ENCODE data around the gene IL1RL1. TPM values are rescaled to one million over a fixed set of nuclear protein-coding genes. Genes with fewer than 3 reads are reported as not detected.

IL1RL1 gene
- total RNA-seq, 1 experiment from 2014 or later = 0.15 TPM

DNA sequence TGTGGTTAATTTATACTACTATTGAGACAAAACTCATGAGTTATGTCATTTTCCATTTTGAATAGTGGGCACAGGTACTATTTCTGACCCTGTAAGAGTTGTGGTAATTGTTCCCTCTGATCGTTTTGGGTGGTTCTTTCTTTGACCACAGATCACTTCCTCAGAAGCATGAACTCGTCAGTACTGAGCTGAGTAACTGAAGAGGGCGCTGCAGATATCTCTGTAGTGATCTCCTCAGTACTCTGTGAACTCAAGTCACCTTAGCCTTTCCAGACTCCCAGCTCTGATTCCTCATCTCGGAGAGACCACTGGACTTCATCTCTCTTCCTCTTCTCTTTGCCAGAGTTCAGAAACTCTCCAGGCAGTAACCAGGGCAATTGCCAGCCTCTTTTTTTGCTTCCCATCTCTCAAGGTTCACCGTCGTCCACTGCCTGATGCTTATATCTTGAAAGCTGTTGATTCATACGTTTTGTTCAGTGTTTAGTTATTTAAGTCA is 9.4 kb upstream of the IL1RL1 start:
- Histone ChIP-seq H3K36me3 (ENCODE audit: control insufficient read depth, insufficient read depth, low read length) (no peaks in the 10 kb centered on the region), H3K4me1 (ENCODE audit: control insufficient read depth, insufficient read depth, low read length) (no peaks in the 10 kb centered on the region), H3K27me3 (ENCODE audit: control insufficient read depth, insufficient read depth, low read length) (peaks cover 16% of the 10 kb centered on the region), H3K27ac (ENCODE audit: low read length) (no peak overlapping the region), H3K4me3 (ENCODE audit: low read depth in 2 of 2, low read length in 2 of 2) (no peak overlapping the region), H3K9me3 (ENCODE audit: control insufficient read depth, insufficient read depth, low read depth, low read length) (no peaks in the 10 kb centered on the region)
- CTCF ChIA-PET = interaction anchor here (0.6 kb wide), 1 partner anchor 54 kb away, joined by 8 read pairs; no protein-coding TSS in a partner anchor
- in situ Hi-C loops (cut with HindIII; ENCODE audit: low pct_unique_long_range_greater_than_20kb, low sequenced_read_pairs) (no loop called here), intact Hi-C loops (cut with micrococcal nuclease; ENCODE audit: unreplicated experiment) (no loop called here)
- DNase-seq (ENCODE audit: low read depth, low spot score) (peak; percentile 36), ATAC-seq (no peak)
- no peak for TF ChIP-seq POLR2AphosphoS5 (IDR thresholded peaks at IDR 0.05; ENCODE audit: low read depth, low read length)
- TF ChIP-seq CTCF (IDR thresholded peaks at IDR 0.05) = peak; percentile 32; the same call in 1 of the 2 replicates
- POLR2A ChIA-PET = no interaction called here
- no TSS peak for BruUV-seq (replicated peaks)

DNA sequence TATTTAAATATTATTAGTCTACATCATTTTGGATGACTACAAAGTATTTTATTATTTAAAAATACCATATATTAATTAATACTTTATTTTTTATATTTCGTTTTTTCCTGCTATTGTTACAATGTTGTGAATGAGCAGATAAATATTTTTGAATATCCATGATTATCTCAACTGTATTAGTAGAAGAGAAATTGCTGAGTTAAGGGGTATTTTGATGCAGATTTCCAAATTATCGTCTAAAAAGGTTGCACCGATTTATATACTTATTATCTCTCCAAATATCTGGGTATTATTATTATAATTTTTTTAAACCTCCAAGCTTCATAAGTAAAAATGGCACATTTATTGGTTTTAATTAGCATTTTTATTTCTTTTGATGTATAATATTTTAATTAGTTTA is 8.9 kb upstream of the IL1RL1 start:
- Histone ChIP-seq H3K4me1 (ENCODE audit: control insufficient read depth, insufficient read depth, low read length) (no peaks in the 10 kb centered on the region), H3K36me3 (ENCODE audit: control insufficient read depth, insufficient read depth, low read length) (no peaks in the 10 kb centered on the region), H3K4me3 (ENCODE audit: low read depth in 2 of 2, low read length in 2 of 2) (no peak overlapping the region), H3K27me3 (ENCODE audit: control insufficient read depth, insufficient read depth, low read length) (peaks cover 16% of the 10 kb centered on the region), H3K9me3 (ENCODE audit: control insufficient read depth, insufficient read depth, low read depth, low read length) (no peaks in the 10 kb centered on the region), H3K27ac (ENCODE audit: low read length) (no peak overlapping the region)
- in situ Hi-C loops (cut with HindIII; ENCODE audit: low pct_unique_long_range_greater_than_20kb, low sequenced_read_pairs) (no loop called here), intact Hi-C loops (cut with micrococcal nuclease; ENCODE audit: unreplicated experiment) (no loop called here)
- ATAC-seq = no peak
- no TSS peak for BruUV-seq (replicated peaks)
- no peak for DNase-seq (ENCODE audit: low read depth, low spot score)
- POLR2A ChIA-PET = no interaction called here
- TF ChIP-seq POLR2AphosphoS5 (IDR thresholded peaks at IDR 0.05; ENCODE audit: low read depth, low read length) = no peak
- CTCF ChIA-PET = no interaction called here

GRCh38 chr2:102303589-102303988 is 7.8 kb upstream of the IL1RL1 start:
- Histone ChIP-seq H3K27ac (ENCODE audit: low read length) (no peak overlapping the region), H3K4me1 (ENCODE audit: control insufficient read depth, insufficient read depth, low read length) (no peaks in the 10 kb centered on the region), H3K9me3 (ENCODE audit: control insufficient read depth, insufficient read depth, low read depth, low read length) (no peaks in the 10 kb centered on the region), H3K27me3 (ENCODE audit: control insufficient read depth, insufficient read depth, low read length) (peaks cover 18% of the 10 kb centered on the region), H3K4me3 (ENCODE audit: low read depth in 2 of 2, low read length in 2 of 2) (no peak overlapping the region), H3K36me3 (ENCODE audit: control insufficient read depth, insufficient read depth, low read length) (no peaks in the 10 kb centered on the region)
- intact Hi-C loops (cut with micrococcal nuclease; ENCODE audit: unreplicated experiment) = no loop called here
- ChIA-PET CTCF (no interaction called here), POLR2A (no interaction called here)
- BruUV-seq (replicated peaks) = no TSS peak
- TF ChIP-seq POLR2AphosphoS5 (IDR thresholded peaks at IDR 0.05; ENCODE audit: low read depth, low read length) (no peak), REST (IDR thresholded peaks at IDR 0.05; ENCODE audit: insufficient read depth in 1 of 2, low read depth in 2 of 2, low read length in 1 of 2) (no peak), SIN3A (IDR thresholded peaks at IDR 0.05; ENCODE audit: borderline replicate concordance, insufficient read depth, low read depth, low read length) (no peak), TCF7L2 (IDR thresholded peaks at IDR 0.05; ENCODE audit: low read depth, low read length) (no peak), CTCF (IDR thresholded peaks at IDR 0.05) (no peak)
- DNase-seq (ENCODE audit: low read depth, low spot score) (no peak), ATAC-seq (no peak)
- in situ Hi-C loops (cut with HindIII; ENCODE audit: low pct_unique_long_range_greater_than_20kb, low sequenced_read_pairs) = no loop called here

Data from Panc1 (cell line).